Stimulated activated CD8-positive, alpha-beta memory T cell treated with anti-CD3 and anti-CD28 coated beads, Interleukin-12 subunit alpha, Interleukin-12 subunit beta, amount 100 ng/mL, for 24 hours (primary cell): ENCODE results near the gene ANKRD33B.

Experiments used
- DNase-seq: peaks from one replicate; pipeline ENCODE4 v3.0.0-alpha.2; 2020; ENCODE audit errors: extremely low read depth

ANKRD33B gene

DNA sequence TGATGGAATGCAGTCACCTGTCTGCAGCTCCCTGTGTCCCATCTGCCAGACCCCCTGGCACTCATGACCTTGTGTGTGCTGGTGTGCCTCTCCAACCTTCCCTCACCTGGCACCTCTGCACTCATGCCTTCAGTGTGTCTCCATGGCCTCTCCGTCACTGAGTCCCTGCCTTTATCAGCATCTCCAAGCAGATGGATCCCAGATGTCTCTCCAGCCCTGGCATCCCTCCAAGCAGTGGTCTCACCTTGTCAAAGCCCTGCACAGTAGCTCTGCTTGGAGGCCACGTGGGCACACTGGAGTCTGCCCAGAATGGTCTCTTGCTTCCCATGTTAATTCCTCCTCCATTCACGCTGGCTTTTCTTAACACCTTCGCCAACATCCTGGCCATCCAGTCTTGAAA, 112.4 kb downstream of the ANKRD33B start:
- DNase-seq, result no peak

DNA sequence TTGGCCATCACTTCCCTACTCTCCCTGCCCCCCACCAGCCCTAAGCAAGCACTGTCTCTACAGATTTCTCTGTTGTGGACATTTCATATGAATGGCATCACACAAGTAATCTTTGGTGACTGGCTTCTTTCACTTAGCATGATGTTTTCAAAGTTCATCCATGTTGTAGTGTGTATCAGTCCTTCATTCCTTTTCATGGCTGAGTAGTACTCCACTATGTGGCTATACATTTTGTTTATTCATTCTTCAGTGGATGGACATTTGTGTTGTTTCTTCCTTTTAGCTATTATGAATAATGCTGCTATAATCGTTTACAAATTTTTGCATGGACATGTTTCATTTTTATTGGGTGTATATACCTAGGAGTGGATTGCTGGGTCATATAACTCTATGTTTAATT, 113.1 kb downstream of the ANKRD33B start:
- DNase-seq, result no peak

DNA sequence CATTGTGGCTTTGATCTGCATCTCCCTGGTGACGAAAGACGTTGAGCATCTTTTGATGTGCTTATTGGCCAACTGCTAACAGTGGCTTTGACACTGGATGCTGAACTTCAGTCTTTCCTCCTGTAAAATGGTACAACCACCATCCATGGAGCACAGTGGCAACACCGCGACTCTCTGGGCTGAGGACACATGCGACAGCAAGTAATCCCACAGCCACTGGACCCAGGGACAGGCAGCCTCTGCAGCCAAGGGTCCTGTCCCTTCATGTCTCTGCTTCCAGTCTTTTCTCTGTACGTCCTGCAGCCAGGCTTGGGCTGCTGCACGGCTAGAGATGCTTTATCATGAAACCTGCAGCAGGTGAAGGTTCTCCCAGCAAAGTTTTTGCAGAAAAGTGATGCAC, 113.7 kb downstream of the ANKRD33B start:
- no peak for DNase-seq

DNA sequence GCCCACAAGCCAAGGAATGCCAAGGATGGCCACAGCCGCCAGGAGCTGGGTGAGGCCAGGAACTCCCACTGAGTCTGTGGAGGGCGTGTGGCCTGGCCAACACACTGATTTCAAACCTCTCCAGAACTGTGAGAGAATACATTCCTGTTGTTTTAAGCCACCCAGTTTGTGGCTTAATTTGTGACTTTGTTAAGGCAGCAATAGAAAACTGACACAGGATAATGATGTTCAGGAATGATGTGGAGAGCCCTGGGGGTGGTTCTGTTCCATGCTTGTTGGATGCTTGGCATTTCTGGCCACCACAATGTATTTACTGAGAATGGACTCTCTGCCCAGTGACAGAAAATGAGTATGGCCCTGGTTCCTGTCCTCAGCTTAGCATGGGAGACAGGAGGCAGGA, 114.4 kb downstream of the ANKRD33B start:
- DNase-seq, result no peak

DNA sequence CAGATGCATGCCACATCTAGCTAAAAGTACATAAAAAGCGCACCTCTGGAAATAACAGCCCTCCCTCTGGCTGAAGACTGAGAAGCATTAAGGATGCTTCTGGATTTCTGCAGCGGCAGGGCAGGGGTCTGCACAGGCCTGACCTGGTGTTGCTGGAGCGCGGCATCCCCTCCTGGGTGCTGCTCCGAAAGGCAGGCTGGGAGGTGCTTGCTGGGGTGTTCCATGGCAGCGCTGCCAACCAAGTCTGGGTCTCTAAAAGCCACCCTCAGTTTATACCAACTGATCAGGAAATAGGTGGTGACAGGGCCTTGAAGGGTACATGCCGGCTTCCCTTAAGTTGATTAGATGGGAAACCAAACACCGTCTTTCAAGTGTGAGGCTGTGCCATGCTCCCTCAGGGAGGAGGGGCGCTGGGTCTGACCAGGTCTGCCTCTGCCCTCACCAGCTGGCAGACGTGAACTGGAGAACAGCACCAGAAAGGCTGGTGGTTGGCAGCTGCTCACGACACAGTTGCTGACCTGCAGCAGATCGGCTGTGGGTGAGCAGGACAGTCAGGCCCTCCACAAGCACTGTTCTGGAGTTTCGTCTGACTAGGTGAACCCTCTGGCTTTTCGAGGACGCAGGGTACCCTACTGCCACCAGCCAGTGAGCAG, 115.6 kb downstream of the ANKRD33B start:
- DNase-seq, result no peak

DNA sequence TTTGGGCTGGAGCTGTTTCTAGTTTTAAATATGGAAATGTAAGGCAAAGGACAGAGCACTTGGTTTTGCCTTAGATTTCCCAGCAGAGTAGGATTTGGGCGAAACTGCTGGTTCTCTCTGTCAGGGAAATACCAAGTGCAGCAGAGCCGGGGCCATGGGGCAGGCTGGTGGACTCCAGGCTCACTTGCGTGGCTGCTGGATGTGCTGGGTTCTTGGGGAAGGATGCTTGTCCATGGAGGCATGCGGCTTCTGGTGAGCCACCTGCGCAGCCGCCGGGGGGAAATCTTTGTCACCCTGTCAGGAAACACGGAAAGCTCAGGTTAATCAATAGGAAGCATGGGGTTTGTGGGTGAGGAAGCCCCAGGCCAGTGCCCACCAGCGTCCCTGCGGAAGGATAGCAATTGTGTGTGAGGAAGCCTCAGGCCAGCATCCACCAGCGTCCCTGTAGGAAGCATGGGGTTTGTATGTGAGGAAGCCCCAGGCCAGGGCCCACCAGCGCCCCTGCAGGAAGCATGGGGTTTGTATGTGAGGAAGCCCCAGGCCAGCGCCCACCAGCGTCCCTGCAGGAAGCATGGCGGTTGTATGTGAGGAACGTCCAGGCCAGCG, 117.1 kb downstream of the ANKRD33B start:
- no peak for DNase-seq

DNA sequence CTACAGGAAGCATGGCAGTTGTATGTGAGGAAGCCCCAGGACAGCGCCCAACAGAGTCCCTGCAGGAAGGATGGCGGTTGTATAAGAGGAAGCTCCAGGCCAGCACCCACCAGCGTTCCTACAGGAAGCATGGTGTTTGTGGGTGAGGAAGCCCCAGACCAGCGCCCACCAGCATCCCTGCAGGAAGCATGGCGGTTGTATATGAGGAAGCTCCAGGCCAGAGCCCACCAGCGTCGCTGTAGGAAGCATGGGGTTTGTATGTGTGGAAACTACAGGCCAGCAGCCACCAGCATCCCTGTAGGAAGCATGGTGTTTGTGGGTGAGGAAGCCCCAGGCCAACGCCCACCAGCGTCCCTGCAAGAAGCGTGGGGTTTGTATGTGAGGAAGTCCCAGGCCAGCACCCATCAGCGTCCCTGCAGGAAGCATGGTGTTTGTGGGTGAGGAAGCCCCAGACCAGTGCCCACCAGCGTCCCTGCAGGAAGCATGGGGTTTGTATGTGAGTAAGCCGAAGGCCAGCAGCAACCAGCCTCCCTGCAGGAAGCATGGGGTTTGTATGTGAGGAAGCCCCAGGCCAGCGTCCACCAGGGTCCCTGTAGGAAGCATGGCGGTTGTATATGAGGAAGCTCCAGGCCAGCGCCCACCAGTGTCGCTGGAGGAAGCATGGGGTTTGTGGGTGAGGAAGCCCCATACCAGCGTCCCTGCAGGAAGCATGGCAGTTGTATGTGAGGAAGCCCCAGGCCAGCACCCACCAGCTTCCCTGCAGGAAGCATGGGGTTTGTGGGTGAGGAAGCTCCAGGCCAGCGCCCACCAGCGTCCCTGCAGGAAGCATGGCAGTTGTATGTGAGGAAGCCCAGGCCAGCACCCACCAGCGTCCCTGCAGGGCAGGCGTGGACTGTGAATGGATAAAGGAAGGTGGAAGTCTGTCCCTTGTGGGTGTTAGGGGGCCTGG, 118.1 kb downstream of the ANKRD33B start:
- no peak for DNase-seq

DNA sequence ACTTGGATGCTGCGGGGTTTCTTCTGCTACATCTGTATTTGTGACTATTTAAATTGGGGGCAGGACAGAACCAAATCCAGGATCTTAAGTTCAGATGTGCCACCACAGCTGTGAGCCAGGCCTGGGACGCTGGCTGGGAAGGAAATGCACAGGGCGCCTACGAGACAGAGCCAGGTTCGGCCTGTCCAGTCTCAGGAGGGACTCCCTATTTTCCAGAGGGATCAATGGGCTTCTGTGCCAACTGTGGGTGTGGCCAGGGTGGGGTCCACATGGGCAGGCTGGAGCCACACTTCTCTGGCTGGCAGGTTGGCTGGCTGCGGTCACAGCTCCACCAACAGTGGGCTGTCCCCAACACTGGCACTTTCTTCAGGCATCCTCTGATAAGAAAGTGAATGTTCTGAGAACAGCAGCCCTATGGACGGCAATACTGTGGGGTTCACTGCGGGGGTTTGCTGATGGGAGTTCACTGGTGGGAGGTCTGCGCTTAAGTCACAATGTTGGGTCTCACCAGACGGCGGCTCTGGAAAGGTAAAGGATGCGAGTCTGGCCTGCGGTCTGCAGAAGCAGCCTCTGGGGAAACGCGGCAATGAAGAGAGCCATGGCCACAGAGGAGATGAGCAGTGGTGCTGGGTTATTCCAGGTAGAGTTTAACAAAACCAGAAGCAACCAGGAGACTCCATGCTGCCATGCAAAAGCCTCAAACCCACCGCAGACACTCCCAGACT, 119.1 kb downstream of the ANKRD33B start:
- DNase-seq, result no peak

DNA sequence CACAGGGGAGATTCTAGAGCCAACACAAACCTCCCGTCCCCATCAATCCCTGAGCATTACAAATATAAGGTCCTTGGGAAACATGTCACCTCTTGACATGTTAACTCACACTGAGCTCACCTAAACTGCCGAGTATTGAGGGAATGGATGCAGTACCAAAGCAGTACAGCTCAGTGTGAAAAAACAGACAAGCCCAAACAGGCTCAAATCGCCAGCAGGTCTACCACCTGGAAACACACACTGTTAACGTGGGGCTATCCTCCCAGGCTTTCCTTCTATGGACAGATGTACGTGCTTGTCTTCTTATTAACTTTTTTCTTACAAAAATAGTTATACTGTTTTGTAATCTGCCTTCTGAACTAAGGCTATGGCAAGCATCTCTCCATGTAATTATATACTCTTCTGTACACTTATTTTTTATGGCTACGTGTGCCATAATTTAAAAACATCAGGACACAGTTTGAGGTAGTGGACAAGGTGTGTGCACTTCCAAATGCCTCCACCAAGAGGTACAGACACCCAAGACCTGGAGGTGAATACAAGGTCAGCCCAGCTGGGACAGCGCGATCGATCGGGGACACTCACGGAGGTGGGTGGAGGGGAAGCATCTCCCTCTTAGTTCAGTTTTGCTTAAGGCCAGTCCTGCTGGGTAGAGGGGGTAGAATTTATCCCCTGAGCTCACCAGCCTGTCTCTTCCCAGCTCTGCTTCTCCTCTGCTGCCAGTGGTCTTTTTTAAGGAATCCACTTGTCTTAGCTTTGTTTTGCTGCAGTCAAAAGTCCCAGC, 120.6 kb downstream of the ANKRD33B start:
- DNase-seq, result no peak

DNA sequence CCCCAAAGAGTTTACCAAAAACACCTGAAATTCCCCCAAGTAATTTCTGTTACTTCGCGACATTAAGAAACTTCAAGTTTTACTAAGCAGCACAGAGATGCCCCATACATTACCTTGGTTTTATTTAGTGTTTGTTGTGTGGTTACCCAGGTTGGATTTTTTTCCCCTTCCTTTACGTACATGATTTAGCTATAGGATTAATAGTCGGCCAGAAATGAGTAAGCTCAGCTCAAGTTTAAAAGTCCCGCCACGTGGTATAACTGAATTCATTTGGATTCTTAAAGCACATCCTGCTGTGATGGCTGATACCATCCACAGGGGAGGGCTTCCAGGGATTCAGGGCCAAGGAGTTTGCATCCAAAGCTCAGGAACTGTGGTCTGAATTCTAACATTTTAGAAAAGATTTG, 121.2 kb downstream of the ANKRD33B start:
- DNase-seq, result no peak

DNA sequence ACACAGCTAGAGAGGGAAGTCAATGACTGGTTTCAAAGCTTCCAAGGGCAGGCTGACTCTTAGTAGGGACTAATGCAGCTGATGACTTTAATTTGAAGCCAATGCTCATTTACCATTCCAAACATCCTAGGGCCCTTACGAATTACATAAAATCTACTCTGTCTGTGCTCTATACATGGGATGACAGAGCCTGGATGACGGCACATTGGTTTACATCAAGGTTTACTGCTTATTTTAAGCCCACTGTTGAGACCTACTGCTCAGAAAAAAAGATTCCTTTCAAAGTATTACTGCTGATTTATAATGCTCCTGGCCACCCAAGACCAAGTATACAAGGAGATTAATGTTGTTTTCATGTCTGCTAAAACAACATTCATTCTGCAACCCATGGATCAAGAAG, 123.0 kb downstream of the ANKRD33B start:
- no peak for DNase-seq

DNA sequence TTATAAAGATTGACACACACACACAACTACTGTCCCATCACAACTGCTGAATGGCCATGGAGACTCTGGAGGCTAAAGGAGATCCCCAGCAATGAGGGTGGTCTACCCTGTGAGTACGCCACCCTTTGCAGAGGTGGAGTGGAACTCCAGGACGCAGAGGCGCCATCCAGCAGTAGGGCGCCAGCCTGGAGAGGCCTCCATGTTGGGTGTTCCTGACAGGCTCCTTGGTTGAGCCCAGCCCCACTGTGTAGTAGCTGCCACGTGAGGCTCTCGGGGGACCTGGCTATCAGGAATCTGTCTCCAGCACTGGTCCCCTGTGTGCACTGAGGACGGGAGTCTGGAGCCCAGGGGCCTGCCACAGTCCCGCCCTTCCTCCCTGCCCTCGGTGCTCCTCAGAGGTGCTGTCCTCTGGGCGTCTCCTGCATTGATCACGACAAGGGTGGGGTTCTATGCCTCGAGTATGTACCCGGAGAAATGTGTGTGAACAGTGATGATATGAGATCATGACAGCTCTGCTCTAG, 124.8 kb downstream of the ANKRD33B start:
- no peak for DNase-seq

DNA sequence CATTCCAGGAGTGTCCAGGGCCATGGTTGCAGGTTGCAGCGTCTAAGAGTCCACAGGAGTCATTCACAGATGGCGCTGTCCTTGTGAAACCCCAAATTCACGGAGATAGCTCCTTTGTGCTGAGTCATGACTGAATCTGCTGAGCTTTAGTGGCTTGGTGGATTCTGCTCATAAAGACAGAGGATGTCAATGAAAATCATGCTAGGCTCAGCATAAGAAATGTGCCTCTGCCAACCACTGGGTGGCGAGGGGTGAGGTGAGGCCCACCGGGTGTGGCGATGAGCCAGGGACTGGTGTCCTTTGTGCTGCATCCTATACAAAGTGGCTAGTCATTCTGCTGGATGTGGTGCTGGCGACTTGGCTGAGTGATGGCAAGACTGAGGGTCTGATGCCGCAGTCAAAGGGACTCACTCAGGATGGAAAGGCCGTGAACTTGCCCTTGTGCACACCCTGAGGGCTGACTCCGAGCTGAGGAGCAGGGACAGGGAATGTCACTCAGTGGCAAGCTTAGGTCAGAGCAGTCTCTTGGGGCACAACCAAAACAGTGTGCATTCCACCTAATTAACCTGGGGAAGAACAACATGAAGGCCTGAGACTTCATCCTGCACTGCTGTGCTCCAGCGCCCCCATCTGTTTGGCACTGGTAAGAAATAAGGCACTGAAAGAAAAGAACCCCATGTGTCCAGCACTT, 125.7 kb downstream of the ANKRD33B start:
- no peak for DNase-seq

DNA sequence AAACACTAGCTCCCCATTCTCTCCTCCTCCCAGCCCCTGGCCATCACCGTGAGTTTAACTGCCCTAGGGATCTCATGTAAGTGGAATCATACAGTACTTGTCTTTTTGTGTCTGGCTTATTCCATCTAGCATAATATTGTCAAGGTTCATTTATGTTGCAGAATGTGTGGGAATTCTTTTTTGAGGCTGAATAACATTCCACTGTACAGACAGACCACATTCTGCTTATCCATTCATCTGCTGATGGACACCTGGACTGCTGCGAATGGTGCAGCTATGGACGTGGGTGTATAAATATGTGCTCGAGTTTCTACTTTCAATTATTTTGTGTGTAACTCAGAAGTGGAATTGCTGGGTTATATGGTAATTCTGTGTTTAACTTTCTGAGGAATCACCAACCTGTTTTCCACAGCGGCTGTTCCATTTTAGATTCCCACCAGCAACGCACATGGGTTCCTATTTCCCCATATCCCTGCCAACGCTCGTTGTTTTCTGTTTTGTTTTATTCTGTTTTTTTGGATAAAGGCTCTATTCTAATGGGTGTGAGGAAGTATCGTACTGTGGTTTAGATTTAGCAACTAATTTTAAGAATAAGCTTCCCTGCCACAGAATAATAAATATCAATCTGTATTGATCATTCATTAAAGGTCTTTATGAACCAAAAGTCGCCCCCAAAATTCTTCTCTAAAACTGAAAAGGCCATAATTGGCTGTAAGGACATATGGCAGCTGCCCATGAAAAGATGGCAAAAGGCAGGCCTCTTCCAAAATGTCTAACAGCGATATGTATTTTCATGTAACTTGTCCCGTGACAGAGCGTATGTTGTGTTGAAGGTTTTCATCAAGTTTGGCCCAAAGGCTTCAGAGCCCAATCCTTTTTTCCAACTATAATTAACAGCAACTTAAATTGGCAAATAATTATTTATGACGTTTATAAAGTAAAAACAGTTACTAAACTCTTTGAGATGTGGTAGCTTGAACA, 126.9 kb downstream of the ANKRD33B start:
- DNase-seq, result no peak

DNA sequence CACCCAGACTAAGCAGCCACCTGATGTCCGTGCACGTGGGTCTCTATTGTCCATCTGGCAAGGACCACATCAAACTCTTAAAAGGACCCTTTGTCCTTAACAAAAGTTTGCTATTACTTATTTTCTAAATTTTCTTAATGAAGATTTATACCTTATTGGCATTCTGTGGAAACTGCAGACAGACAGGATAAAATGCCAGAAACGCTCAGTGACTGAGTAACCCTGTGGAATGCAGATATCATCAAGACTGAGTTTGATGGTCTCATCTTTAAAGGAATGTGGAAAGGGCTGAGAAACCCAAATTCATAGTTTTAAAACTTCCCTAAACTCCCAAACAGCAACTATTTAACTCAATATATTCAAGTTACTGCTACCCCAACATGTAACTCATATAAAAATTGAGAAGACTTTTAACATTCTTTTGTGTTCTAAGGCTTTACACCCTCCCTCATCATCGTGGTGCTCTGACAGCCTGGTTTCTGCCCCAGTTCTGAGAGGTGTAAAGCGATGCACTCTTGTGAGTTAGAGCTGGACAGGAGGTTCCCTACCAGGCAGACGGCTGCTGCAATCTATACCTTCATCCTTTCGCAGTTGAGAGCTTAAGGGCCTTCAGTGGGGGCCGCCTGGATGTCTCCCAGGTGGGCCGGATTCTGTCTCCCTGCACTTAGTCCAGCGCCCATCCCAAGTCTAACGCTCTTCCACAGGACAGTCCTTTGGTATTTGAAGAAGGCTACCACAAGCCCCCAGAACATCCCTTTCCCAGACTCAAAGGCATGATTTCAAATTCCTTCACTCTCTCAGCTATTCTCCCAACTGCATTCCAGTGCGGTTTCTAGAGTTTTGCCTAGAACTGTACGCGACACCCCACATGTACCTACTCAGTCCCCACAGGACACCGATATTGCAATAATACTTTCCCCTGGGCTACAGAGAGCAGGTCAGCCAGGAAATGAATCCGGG, 128.2 kb downstream of the ANKRD33B start:
- no peak for DNase-seq

DNA sequence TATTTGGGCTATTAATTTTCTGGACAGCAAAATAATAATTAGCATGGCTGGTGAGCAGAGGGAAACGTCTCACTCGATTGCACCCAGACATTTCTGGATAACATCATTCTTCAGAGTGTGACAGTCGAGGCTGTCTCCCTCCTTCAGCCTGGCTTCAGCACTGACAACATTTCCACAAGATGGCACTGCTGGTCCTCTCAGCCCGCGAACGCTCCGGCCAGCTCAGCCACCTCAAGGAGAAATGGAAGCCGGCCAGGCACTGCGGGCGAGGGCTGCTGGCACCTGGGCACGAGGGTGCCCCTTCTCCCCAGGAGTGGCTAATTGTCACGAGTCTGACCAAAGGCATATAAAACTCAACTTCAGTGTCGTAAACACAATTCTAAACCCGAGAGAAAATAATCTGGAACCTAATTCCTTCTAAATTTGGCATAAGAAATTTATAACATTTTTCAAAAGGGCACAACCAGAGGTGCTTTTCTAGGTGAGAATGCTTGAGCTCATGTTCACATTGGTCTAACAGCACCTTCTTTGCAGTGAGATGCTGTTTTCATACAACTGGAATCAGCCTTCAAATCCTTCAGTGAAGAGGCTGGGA, 131.3 kb downstream of the ANKRD33B start:
- no peak for DNase-seq

DNA sequence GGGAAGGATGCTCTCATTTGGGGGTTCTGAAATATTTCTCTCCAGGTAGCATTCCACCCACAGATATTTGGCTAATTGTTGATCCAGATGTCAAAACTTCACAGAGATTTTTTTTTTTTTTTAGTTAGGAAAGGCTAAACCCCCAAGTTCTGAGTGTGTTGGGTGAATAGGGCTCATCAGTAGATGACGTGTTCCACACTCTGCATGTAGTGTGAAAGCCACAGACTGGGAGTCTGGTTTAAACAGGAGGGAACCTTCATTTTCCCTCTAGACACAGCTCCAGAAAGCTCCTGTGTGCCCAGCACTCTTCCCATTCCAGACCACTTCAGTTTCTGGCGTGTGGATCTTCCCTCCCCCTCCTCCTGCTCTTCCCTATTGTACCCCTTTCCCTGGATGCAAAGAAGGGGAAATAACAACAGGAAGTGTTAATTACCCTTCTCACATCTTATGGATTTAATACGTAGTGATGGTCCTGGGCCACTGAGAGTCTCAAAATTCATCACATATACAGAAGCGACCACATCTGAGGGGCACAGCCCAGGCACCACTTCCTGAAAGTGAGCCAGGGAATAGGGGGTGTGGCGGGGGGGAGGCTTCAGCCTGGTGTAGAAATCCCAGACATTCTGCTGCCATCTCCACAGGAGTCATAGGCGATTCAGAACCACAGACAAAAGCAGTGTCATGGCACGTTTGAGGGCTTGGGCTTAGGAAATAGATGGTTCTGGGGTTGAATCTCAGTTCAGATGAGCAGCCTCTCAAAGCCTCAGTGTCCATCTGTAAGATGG, 132.1 kb downstream of the ANKRD33B start:
- DNase-seq, result no peak
